Limb (tissue), 2 donors: ENCODE measurements around the gene PRSS33.

Source experiments
- DNase-seq, 2 donors: peaks; one replicate each; pipeline ENCODE4 v3.0.0-alpha.2; 2016; ENCODE audit errors: extremely low spot score in 2 of 2

PRSS33 gene

GRCh38 chr16:2799859-2800226, 12.5 kb upstream of the PRSS33 start:
- no peak for DNase-seq

GRCh38 chr16:2799205-2799858, 12.0 kb upstream of the PRSS33 start:
- DNase-seq = no peak

- DNase-seq = no peak
Measured at GRCh38 chr16:2798723-2799204, 11.4 kb upstream of the PRSS33 start.

GRCh38 chr16:2795395-2796143, 8.2 kb upstream of the PRSS33 start:
- DNase-seq = no peak

- no peak for DNase-seq
Measured at GRCh38 chr16:2792940-2793339, 5.6 kb upstream of the PRSS33 start.

GRCh38 chr16:2791174-2791573, 3.8 kb upstream of the PRSS33 start:
- no peak for DNase-seq

GRCh38 chr16:2790631-2791030, 3.3 kb upstream of the PRSS33 start:
- no peak for DNase-seq

GRCh38 chr16:2787961-2788360, 601 bp upstream of the PRSS33 start:
- DNase-seq = no peak

- DNase-seq = no peak
Measured at GRCh38 chr16:2786826-2787151, 571 bp downstream of the PRSS33 start.

GRCh38 chr16:2786061-2786825, 1.1 kb downstream of the PRSS33 start:
- no peak for DNase-seq

GRCh38 chr16:2785101-2785991, 2.0 kb downstream of the PRSS33 start:
- DNase-seq = peak in 1 of 2 donors; percentile 30

- no peak for DNase-seq
Measured at GRCh38 chr16:2784358-2785100, 2.8 kb downstream of the PRSS33 start.

GRCh38 chr16:2783581-2784357, 3.6 kb downstream of the PRSS33 start:
- no peak for DNase-seq

- no peak for DNase-seq
Measured at GRCh38 chr16:2782583-2783351, 4.6 kb downstream of the PRSS33 start.

- DNase-seq = no peak
Measured at GRCh38 chr16:2779978-2780898, 7.1 kb downstream of the PRSS33 start.

GRCh38 chr16:2779151-2779920, 8.0 kb downstream of the PRSS33 start:
- no peak for DNase-seq

- no peak for DNase-seq
Measured at GRCh38 chr16:2778630-2778958, 8.8 kb downstream of the PRSS33 start.
